SK-N-SH treated with all-trans-retinoic acid at 6 μM for 48 hours (cell line): ENCODE measurements around the gene ODAD3.

Source experiments
- ARNTL ChIP-seq: fragments of 450-650 bp; formaldehyde crosslinking; IDR thresholded peaks from 2 replicates; pipeline ENCODE4 v1.5.0; 2020; ENCODE audit warnings: low read depth, mild to moderate bottlenecking, moderate library complexity, borderline replicate concordance
- BACH2 ChIP-seq: fragments of 250-450 bp; sonication (Bioruptor Pico); IDR thresholded peaks from 2 replicates; pipeline ENCODE4 v1.9.0; 2021; ENCODE audit warnings: mild to moderate bottlenecking, borderline replicate concordance
- ESRRG ChIP-seq: fragments of 250-450 bp; sonication (Bioruptor Pico); IDR thresholded peaks from 2 replicates; pipeline ENCODE4 v1.6.1; 2021; ENCODE audit warnings: mild to moderate bottlenecking
- OSR1 ChIP-seq: fragments of 250-450 bp; sonication (Bioruptor Pico); IDR thresholded peaks from 2 replicates; pipeline ENCODE4 v1.8.0; 2022; ENCODE audit warnings: moderate library complexity, mild to moderate bottlenecking, inconsistent platforms
- RARB ChIP-seq: fragments of 250-450 bp; sonication (Bioruptor Pico); IDR thresholded peaks from 2 replicates; pipeline ENCODE4 v1.8.0; 2021; ENCODE audit warnings: mild to moderate bottlenecking, moderate library complexity
- TCF4 ChIP-seq: fragments of 250-450 bp; sonication (Bioruptor Pico); IDR thresholded peaks from 2 replicates; pipeline ENCODE4 v1.8.0; 2021; ENCODE audit warnings: mild to moderate bottlenecking, moderate library complexity, borderline replicate concordance
- TOX ChIP-seq: fragments of 250-450 bp; sonication (Bioruptor Pico); IDR thresholded peaks from 2 replicates; pipeline ENCODE4 v1.8.0; 2021; ENCODE audit warnings: mild to moderate bottlenecking, moderate library complexity, borderline replicate concordance
- ZC3H10 ChIP-seq: fragments of 250-450 bp; sonication (Bioruptor Pico); IDR thresholded peaks from 2 replicates; pipeline ENCODE4 v1.5.1; 2021; ENCODE audit warnings: mild to moderate bottlenecking, moderate library complexity
- ZFP3 ChIP-seq: fragments of 250-450 bp; sonication (Bioruptor Pico); IDR thresholded peaks from 2 replicates; pipeline ENCODE4 v1.5.0; 2020; ENCODE audit warnings: mild to moderate bottlenecking, moderate library complexity
- ZFP30 ChIP-seq: fragments of 450-650 bp; formaldehyde crosslinking; IDR thresholded peaks from 2 replicates; pipeline ENCODE4 v1.5.0; 2022; ENCODE audit warnings: mild to moderate bottlenecking, moderate library complexity
- ZNF70 ChIP-seq: fragments of 450-650 bp; formaldehyde crosslinking; IDR thresholded peaks from 2 replicates; pipeline ENCODE4 v1.5.0; 2020; ENCODE audit warnings: mild to moderate bottlenecking, moderate library complexity
- ZNF8 ChIP-seq: fragments of 450-650 bp; formaldehyde crosslinking; IDR thresholded peaks from 2 replicates; pipeline ENCODE4 v1.5.0; 2020; ENCODE audit warnings: mild to moderate bottlenecking, moderate library complexity
- TF ChIP-seq, protein P1 (sequence below): fragments of 250-450 bp; sonication (Bioruptor Pico); IDR thresholded peaks from 2 replicates; pipeline ENCODE4 v1.5.1; 2021; ENCODE audit warnings: mild to moderate bottlenecking, moderate library complexity
- TF ChIP-seq, protein P2 (sequence below): fragments of 250-450 bp; sonication (Bioruptor Pico); IDR thresholded peaks from 2 replicates; pipeline ENCODE4 v1.8.0; 2020; ENCODE audit warnings: mild to moderate bottlenecking, moderate library complexity, borderline replicate concordance

DNA sequence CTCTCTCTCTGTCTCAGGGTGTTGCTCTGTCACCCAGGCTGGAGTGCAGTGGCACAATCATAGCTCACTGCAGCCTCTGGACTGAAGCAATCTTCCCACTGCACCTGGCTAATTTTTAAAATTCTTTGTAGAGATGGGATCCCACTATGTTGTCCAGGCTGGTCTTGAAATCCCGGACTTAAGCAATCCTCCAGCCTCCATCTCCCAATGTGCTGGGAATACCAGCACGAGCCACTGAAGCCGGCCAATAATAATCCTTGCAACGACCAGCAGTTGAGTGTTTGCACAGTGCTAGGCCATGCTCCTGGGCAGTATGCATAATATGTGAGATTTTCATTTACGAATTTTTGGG lies 50.2 kb downstream of the ODAD3 start:
- no peak for TF ChIP-seq ARNTL (CRISPR knock-in tag)
- no peak for TF ChIP-seq RARB (CRISPR knock-in tag)
- TF ChIP-seq ZNF8 = no peak
- TF ChIP-seq ZC3H10 (CRISPR knock-in tag) = no peak
- TF ChIP-seq, protein P1, sequence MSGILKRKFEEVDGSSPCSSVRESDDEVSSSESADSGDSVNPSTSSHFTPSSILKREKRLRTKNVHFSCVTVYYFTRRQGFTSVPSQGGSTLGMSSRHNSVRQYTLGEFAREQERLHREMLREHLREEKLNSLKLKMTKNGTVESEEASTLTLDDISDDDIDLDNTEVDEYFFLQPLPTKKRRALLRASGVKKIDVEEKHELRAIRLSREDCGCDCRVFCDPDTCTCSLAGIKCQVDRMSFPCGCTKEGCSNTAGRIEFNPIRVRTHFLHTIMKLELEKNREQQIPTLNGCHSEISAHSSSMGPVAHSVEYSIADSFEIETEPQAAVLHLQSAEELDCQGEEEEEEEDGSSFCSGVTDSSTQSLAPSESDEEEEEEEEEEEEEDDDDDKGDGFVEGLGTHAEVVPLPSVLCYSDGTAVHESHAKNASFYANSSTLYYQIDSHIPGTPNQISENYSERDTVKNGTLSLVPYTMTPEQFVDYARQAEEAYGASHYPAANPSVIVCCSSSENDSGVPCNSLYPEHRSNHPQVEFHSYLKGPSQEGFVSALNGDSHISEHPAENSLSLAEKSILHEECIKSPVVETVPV = no peak
- no peak for TF ChIP-seq TOX (CRISPR knock-in tag)
- no peak for TF ChIP-seq ZNF70
- no peak for TF ChIP-seq BACH2 (CRISPR knock-in tag)
- TF ChIP-seq, protein P2, sequence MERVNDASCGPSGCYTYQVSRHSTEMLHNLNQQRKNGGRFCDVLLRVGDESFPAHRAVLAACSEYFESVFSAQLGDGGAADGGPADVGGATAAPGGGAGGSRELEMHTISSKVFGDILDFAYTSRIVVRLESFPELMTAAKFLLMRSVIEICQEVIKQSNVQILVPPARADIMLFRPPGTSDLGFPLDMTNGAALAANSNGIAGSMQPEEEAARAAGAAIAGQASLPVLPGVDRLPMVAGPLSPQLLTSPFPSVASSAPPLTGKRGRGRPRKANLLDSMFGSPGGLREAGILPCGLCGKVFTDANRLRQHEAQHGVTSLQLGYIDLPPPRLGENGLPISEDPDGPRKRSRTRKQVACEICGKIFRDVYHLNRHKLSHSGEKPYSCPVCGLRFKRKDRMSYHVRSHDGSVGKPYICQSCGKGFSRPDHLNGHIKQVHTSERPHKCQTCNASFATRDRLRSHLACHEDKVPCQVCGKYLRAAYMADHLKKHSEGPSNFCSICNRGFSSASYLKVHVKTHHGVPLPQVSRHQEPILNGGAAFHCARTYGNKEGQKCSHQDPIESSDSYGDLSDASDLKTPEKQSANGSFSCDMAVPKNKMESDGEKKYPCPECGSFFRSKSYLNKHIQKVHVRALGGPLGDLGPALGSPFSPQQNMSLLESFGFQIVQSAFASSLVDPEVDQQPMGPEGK (CRISPR knock-in tag) = no peak
- no peak for TF ChIP-seq ZFP3 (CRISPR knock-in tag)
- TF ChIP-seq TCF4 (CRISPR knock-in tag) = no peak
- TF ChIP-seq OSR1 (CRISPR knock-in tag) = no peak
- TF ChIP-seq ESRRG = no peak
- TF ChIP-seq ZFP30 (CRISPR knock-in tag) = no peak
